ENCODE data around the gene SPNS3.
A peak's percentile ranks its signal among the peaks of the same experiment; 100 is the strongest.

The SPNS3 gene

DNA sequence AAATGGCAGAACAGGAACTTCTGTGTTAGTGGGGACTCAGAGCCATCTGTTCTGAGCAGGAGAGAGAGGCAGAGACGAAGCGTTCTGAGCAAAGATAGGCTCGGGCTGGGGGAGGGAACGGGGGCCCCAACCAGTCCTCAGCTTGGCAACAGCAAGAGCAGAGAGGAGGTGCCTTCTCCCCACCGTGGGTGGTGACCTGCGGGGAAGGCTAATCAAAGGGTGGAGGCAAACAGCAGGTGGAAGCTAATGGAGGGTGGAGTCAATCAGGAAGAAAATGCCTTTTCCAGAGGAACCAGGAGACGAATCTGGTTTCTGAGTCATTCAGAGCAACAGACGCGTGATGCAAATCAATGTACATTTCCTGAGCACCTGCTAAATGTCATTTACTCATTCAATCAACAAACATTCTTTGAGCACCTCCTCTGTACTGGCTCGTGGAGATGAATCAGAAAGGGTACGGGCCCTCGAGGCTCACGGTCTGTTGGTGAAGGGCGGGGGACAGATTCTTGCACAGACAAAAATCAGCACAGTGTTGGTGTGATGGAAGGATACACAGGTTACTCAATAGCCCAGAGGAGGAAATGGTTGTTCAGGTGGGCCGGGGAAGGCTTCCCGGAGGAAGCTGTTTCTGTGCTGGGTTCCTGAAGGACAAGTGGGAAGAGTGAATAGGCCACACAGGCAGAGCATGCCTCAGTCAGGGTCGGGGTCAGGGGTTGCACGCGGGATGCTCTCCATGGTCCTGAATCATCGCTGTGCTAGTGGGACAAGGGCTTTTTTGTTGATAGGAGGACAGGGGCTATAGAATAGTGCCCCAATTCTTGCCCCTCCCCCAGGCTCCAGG lies 59.2 kb downstream of the SPNS3 start:
- peak; percentile 32 for DNase-seq

DNA sequence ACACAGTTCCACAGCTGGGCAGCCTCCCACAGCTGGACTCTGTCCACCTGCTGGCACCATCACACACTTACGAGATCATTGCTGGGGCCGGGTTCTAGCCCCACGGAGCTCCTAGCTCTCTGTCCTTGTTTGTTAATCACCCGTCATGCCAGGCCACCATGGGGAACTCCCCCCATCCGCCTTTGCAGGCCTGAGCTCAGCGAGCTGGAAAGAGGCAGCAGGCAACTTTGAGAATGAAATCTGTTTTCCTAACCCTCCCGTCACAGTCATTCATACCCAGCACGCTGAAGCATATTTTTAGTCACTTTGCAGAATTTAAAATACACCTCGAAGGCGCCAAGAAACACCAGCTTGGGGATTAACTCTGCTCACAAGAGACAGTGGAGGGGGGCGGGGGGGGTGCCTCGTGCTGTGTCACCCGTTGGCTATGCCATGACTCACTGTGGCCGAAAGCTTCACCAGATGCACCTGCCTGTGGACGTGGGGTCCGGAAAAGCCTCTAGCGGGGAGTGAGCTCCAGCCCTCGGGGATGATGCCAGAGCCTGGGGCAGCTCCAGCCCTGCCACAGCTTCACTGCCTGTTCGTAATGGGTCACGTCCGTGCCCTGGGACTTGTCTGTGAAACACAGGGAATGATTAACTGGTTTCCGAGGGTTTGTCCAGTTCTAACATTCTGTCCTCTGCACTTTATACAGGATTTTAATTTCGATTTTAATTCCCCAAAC lies 63.5 kb downstream of the SPNS3 start:
- peak; percentile 30 for DNase-seq

DNA sequence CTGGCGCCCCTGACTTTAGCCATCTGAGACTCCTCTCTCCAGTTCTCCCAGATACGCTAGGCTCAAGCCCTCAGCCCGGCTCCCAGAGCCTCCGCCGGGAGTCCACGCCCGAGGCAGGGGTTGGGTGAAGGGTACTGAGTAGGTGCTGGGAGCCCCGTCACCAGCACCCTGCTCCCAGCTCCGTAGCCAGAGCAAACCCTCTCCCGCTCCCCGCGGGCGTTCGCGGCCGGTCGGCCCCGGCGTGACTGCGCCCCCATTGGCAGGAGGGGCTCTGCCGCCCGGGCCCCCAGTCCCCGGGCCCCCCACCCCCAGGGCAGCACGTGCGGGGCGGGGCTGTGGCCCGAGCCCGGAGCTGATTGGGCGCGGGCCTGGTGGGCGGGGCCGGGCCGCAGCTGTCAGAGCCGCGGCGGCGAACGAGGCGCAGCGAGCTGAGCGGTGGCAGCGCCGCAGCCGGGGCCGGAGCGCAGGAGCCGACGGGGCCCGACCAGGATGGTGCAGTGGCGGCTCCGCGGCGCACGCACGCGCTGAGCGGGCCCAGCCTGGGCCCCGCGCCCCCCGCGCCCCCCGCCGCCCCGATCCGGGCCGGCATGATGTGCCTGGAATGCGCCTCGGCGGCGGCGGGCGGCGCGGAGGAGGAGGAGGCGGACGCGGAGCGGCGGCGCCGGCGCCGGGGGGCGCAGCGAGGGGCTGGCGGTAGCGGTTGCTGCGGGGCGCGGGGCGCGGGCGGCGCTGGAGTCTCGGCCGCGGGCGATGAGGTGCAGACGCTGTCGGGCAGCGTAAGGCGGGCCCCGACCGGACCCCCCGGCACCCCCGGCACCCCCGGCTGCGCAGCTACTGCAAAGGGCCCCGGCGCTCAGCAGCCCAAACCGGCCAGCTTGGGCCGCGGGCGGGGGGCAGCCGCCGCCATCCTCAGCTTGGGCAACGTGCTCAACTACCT lies 65.0 kb downstream of the SPNS3 start, which contains the start of gene SPNS2:
Gene SPNS2, plus strand, starts transcription at position 421 of the 937 bp plus-strand sequence. Its CDS starts 167 bp downstream, at position 588.
- DNase-seq: peak; percentile 40

DNA sequence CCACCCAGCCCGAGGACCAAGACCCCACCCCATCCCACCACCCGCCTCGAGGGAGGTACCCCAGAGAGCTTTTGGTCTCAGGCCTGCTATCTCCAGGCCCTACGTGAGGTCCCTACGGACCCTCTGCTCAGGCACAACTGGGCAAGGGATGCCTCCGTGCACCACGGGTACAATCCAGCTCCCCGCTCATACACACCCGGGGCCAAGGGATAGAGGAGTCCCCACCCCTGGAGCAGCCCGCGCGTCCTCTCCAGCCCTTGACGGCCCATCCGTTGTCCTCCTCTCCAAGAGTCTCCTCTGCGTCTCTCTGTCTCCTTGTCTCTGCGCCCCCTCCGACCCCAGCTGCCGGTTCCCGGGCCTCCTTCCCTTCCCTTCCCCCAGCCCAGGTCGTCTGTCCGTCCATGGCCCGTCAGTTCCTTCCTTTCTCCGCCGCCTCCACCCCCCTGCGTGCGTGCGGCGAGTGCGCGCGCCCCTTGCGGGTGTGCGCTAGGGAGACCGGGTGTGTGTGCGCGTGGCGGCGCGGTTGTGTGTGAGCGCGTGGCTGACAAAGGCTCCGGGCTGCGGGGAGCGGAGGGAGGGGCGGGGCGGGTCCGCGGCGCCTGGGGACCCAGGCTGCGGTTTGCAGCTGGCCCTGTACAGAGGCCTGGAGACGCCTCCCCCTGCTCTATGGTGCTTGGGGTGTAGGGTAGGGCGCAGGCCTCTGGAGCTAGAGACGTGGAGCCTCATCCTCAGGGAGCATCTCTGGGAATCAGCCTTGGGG lies 65.9 kb downstream of the SPNS3 start:
- no peak for DNase-seq

DNA sequence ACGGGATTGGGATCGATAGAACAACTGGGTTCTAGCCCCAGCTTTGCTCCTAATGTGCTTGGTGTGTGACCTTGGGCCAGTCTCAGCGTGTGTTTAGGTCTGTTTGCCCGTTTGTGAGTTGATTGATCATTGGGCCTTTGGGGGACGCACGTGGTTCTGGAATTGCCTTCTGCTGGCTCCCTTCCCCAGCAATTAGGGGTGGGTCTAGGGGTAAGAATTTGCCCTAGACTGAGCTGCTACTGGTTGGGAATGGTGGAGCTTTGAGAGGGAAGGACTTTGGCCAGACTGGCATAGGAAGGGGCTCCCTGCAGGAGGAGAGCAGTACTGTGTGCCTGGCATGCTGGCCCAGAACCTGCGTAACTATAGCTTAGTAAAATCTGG lies 66.4 kb downstream of the SPNS3 start:
- no peak for DNase-seq

DNA sequence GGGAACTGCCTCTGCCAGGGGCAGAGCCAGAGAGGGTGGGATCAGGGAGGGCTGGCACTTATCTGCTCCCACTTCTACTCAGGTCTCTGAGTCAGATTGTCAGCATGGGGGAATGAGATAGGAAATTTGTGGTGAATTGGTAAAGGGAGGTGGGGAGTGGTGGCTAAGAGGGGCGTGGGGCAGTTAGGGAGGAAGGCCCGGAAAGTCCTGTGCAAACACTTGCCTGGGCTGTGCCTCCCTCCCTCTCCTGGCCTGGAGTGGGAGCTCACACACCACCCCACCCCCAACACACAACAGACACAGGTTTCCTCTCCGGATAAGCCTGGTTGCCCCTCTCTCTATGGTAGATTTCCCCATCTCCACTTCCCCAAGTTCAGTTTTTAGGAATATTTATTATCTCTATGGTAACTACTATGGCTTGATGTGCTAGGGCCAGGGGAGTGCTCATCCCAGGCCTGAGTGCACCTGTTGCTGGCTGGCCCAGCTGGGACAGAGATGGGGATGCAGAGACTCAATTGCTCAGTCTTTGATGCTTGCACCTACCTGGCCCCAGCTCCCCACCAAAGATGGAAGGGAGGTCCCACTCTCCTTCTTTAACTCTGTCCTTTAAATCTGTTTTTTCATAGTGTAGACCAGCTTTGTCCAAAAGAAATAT lies 67.7 kb downstream of the SPNS3 start:
- no peak for DNase-seq

DNA sequence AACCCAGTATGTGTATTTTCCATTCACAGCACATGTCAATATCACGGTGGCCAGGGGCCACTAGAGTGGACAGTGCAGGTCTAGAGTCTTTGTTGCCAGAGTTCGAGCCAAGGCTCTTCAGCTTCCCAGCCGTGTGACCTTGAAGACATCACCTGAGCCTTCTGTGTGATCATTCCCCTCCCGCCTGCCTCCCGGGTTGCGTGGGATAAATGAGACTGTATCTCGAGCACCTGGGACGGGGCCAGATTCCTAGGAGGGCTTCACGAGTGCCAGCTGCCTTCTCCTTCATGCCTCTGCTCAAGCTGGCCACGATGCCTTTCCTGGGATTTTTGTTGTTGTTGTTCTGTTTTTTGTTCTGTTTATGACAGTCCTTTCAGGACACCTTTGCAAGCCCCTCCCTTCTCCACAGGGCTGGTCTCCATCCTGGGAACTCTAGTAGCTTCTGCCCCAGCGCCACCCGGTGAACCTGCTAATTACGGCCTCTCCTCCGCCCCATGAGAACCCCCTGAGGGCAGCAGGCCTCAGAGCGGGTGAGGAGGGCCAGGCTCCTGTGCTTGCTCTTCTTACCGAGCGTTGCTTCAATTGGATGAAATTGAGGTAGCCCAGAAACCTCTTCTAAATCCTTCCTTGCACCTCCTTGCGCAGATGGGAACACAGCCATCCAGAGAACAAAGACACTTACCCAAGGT lies 68.9 kb downstream of the SPNS3 start:
- no peak for DNase-seq

DNA sequence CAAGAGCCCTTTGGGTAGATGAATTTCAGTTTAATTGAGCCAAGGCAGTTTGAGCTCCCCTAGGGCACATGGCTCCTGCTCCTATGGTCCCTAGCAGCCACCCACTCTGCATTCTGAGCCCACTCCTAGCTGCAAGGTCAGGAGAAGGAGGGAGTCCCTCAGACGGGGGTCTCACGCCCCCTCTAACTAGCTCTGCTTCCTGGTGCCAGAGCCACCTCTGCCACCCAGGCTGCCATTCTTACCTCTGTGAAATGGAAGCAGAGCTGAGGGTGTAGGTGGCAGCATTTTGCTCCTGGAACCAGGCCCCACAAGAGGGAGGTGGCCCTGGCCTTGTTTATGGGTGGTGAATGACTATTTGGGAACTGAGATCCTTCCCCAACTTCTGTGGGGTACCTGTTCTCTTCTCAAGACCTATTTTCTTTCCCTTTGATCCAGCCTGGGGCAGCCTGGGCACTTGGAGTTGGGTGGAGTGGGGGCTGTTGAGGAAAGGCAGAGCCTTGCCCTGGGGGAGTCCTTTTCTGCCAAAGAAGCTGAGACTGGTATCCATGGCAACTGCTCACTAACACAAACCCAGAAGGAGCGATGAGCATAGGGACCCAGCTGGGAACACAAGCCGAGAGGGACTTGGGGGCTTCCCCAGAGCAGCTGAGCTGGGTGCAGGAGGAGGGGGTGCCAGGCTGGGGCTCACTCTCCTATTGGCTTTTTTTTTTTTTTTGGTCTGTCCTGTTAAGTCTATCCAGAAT lies 69.7 kb downstream of the SPNS3 start:
- DNase-seq: no peak

DNA sequence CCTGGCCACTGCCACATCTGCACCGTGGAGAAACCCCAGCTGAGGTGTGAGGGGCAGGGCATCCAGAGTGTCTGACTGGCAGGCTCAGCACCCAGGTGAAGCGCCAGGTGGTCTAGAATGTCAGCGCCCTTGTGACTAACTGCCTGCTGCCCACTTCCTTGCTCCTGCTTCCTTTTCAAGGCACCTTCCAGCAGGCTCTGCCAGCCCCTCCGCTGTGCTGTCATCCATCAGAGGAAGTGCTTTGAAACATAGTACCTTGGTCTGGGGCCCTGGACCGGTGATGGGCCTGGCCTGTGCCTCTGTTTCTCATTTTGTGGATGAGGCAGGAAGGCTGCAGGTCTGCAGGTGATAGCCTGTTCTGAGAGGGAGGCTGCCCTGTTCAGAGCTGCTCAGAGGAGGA lies 70.4 kb downstream of the SPNS3 start:
- DNase-seq: no peak

DNA sequence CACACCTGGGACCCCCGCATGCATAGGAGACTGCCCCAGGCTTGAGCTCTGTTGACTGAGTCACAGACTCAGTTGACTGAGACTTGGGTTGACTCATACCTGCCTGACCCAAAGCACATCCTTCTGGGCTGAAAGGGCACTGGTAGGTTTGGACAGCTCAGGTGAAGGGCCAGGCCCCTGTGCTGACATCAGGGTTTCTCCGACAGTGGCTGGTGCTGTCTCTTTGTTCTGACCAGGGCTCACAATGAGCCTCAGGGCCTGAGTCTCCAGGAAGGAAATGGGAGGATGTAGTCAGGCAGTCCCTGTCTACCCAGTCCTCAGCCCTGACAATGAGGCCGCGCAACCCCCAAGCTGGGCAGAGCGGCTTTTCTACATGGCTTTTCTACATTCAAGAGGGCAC lies 71.4 kb downstream of the SPNS3 start:
- no peak for DNase-seq

DNA sequence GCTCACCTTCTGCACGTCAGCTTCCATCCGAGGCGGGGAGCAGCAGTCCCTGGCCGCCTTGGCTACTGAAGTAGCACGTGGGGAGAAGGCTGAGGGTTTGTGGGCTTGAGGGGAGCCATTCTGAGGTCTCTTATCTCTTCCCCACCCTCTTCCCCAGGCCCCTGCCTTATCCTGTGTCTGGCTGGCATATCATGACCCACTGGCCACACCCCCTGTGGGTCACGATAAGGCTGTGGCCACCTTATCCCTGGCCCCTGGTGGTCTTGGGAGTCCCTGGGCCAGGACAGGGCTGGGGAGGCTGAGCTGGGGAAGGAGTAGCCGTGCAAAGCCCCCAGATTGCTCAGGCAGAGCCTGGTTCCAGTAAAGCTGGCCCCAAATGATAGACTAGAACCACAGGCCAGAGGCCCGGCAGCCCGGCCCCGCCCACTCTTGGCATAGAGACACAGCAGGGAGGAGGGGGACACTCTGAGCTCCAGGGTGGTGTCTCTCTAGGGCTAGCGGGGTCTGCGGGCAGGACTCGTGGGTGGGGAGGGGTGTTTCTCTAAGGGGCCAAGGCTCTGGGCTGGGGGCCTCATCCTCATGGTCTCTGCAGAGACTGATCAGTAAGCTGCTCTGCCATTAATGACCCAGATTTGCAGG lies 72.6 kb downstream of the SPNS3 start:
- no peak for DNase-seq

DNA sequence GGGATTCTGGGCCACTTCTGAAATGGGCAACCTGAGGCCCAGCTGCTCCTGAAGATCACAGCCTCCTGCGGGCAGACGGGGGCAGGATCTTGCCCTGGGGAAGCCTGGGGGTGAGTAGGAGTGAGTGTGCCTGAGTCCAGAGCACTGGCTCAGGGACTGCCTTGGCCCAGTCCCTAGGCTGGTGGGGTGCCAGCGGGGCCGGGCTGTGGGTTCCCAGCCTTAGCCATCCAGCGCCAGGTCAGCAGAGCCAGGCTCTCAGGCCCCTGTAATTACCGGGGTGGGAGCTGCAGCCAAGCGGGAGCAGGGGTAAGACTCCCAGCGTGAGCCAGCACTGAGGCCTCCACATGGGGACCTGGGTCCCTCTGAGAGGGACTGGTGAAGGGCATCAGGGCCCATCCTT lies 73.2 kb downstream of the SPNS3 start:
- no peak for DNase-seq

DNA sequence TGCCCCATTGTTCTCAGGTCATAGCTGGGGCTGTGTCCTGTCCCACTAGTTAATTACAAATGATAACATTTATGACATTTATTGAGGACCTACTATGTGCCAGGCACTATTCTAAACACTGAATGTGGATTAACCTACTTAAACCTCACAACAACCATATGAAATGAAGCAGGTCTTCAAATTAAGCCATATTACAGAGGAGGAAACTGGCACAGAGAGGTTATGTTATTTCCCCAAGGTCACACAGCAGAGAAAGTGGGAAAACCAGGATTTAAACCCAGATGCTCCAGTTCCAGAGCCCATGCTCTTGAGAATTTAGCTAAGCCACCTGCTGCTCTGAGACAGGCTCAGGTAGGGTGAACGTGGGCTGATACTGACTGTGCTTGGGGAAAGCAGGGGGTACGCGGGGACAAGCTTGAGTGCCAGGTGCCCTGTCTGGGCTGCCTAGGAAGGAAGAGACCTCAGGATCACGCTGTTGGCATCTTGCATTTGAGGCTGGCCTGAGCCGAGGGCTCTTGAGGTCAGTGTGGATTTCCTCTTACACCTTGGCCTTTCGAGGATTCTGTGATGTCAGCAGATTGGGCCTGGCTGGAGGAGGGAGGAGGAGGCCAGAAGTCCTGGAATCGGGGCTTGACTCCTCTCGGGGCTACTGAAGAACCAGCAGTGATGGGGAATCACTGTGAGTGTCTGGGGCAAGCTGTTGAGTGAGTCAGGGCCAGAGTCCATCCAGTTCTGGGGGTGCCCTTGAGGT lies 73.8 kb downstream of the SPNS3 start:
- DNase-seq: no peak

DNA sequence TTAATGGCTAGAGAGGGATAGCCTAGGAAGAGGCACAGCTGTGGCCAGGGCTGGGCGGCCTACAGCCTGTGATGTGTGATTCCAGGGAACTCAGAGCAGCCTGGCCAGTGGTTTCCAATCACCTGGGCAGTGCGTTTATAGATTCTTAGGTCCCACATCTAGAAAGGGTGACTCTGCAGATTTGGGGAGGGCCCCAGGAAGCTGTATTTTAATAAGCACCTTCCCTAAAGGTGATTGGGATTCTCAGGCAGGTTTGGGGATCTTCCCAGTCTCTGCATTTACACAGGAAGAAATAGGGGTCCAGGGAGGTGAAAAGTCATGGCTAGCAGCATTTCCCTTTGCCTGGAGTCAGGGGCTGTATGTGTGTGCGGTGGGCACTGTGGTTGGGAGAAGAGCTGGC lies 74.5 kb downstream of the SPNS3 start:
- no peak for DNase-seq

DNA sequence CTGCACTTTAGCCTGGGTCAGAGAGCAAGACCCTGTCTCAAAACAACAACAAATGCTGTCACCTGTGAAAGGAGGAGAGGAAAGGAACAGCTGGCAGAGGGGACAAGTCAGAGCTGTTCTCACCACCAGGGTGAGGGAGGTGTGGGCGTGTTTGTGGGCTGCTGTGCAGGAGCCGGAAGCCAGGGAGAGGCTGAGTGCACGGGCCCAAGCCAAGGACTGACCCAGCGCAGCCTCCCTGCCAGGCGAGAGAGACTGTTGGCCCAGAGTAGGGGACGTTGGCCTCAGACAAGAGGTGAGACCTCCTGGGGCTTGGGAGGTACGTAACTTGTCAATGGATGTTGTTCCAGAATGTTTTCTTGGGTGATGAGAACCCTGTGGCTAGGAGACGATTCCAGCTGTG lies 75.7 kb downstream of the SPNS3 start:
- DNase-seq: no peak

DNA sequence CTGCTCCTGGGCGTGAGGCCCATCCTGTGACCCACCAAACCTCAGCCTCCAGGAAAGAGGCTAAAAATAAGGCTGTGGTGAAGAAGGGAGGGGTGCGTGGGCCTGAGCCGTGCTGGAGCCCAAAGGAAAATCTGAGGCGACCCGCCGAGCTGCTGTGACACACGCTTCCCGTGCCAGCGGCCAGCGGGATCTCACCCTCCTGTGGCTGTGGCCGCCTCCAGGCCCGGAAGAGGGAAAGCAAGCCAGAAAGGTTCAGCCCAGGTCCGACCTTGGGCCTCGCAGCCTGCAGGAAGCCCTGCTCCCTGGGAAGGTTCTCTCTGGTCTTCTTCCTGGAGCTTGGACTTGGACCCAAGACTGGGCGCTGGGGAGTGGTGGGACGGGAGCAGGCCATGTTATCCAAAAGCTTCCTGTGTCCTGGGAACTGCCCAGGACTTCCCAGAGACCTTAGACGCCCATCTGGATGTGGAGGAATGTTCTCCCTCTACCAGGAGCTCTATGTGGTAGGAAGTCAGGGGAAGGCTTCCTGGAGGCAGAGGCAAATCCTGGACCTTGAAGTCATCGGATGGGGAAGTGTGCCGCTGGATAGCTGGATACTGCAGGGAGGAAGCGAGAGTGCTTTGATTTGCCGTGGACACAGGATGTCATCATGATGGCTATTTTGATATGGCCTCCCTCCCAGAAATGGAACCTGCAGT lies 76.3 kb downstream of the SPNS3 start:
- DNase-seq: no peak

DNA sequence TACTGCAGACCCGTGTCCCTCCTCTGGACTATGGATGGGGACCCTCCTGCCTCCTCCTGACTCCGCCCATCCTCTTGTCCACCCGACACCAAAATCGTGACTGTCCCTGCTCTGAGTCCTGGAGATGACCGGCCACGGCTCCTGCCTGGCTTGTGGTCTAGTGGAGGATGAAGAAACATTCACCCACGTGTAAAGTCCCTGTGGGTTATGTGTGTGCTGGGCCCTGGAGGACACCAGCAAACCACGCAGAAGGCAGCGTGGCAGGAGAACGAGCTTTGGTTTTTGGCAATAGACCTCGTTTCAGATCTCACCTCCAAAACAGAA lies 76.8 kb downstream of the SPNS3 start:
- no peak for DNase-seq

DNA sequence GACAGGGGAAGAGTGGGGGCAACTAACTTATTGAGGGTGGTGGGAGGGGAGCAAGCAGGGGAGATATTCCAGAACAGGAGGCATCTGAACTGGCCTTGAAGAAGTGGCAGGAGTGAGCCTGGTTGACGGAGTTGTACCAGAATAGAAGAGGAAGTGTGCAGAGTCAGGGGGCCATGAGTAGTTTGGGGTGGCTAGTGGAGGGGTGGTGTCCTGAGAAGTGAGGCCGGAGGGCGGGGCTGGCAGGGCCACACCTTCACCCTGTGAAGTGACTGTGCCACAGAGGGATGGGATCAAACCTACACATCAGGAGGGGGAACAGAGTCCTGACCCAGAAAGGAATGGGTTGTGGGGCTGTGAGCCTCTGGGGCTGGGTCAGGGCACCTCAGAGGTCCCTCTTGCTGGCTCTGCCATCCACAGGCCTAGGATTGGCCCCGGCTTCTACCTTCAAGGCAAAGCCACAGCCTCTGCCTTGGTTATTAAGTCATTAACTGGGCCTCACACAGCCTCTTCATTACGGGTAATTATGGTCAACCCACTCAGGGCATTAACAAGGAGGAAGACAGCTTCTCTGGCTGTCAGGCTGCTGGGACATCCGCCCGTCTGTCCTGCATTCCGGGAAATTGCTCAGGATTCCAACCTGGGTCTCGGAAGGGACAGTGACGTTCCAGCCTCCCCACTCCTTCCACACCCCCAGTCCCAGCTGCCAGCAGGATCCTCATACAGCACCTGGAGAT lies 77.6 kb downstream of the SPNS3 start:
- DNase-seq: no peak
